Type B pancreatic cell (in vitro differentiated cells): ENCODE data around the gene ATP5F1B. TPM values are rescaled to one million over a fixed set of nuclear protein-coding genes. Genes with fewer than 3 reads are reported as not detected.
A peak's percentile ranks its signal among the peaks of the same experiment; 100 is the strongest.

ENCODE experiments used
- DNase-seq: peaks from one replicate; pipeline ENCODE4 v3.0.0; 2021; ENCODE audit warnings: mixed read lengths; ENCODE audit not compliant: unreplicated experiment; ENCODE audit errors: extremely low spot score
- H3K27ac Mint-ChIP-seq: 2 replicates; pipeline ENCODE4 v1.8.0; 2021; ENCODE audit warnings: mild to moderate bottlenecking, mixed read lengths
- H3K27me3 Mint-ChIP-seq: 2 replicates; pipeline ENCODE4 v1.8.0; 2021; ENCODE audit warnings: mixed read lengths
- H3K36me3 Mint-ChIP-seq: 2 replicates; pipeline ENCODE4 v1.8.0; 2021; ENCODE audit warnings: mixed read lengths
- H3K4me1 Mint-ChIP-seq: one replicate; pipeline ENCODE4 v1.8.0; 2021; ENCODE audit warnings: mixed read lengths; ENCODE audit not compliant: unreplicated experiment
- H3K4me3 Mint-ChIP-seq: 2 replicates; pipeline ENCODE4 v1.8.0; 2021; ENCODE audit warnings: mild to moderate bottlenecking, mixed read lengths
- H3K9me3 Mint-ChIP-seq: 2 replicates; pipeline ENCODE4 v1.8.0; 2021; ENCODE audit warnings: mixed read lengths
- total RNA-seq: library from RNA; stranded (reverse); gene quantifications from 2 replicates; pipeline ENCODE4 v1.2.1, GENCODE V29; 2021; ENCODE audit warnings: low replicate concordance
- TF ChIP-seq, protein P1 (sequence below): fragments of 200-600 bp; sonication (generic); conservative IDR thresholded peaks from 2 replicates; pipeline ENCODE4 v1.5.0; 2021; ENCODE audit warnings: antibody characterized with exemption, mild to moderate bottlenecking

ATP5F1B gene
- total RNA-seq, 1 donor from 2014 or later = 692 TPM

DNA sequence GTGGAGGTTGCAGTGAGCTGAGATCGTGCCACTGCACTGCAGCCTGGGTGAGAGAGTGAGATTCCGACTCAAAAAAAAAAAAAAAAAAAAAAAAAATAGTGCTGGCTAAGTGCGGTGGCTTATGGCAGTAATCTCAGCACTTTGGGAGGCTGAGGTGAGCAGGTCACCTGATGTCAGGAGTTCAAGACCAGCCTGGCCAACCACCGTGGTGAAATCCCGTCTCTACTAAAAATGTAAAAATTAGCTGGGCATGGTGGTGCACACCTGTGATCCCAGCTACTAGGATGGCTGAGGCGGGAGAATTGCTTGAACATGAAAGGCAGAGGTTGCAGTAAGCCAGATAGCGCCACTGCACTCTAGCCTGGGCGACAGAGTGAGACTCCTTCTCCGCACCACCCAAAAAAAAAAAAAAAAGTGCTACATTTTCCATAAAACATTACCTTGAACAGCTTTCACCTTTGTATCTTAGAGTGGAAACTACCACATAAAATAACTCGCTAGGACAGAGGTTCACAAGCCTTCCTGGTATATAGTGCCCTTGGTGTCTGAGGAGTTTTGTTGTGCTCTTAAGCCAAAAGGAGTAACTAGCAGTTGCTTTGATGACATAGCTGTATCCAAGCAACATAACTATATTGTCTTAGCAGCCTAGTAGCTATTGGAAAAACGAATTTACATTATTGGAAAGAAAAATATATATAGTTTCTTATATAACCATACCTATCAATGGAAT, 31.2 kb upstream of the ATP5F1B start:
- DNase-seq = no peak
- TF ChIP-seq, protein P1, sequence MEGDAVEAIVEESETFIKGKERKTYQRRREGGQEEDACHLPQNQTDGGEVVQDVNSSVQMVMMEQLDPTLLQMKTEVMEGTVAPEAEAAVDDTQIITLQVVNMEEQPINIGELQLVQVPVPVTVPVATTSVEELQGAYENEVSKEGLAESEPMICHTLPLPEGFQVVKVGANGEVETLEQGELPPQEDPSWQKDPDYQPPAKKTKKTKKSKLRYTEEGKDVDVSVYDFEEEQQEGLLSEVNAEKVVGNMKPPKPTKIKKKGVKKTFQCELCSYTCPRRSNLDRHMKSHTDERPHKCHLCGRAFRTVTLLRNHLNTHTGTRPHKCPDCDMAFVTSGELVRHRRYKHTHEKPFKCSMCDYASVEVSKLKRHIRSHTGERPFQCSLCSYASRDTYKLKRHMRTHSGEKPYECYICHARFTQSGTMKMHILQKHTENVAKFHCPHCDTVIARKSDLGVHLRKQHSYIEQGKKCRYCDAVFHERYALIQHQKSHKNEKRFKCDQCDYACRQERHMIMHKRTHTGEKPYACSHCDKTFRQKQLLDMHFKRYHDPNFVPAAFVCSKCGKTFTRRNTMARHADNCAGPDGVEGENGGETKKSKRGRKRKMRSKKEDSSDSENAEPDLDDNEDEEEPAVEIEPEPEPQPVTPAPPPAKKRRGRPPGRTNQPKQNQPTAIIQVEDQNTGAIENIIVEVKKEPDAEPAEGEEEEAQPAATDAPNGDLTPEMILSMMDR = no peak
- Mint-ChIP-seq H3K9me3 (no peaks in the 10 kb centered on the region), H3K4me1 (peaks cover 4% of the 10 kb centered on the region), H3K27me3 (no peaks in the 10 kb centered on the region), H3K36me3 (peaks cover 20% of the 10 kb centered on the region), H3K4me3 (no peak overlapping the region), H3K27ac (no peak overlapping the region)

DNA sequence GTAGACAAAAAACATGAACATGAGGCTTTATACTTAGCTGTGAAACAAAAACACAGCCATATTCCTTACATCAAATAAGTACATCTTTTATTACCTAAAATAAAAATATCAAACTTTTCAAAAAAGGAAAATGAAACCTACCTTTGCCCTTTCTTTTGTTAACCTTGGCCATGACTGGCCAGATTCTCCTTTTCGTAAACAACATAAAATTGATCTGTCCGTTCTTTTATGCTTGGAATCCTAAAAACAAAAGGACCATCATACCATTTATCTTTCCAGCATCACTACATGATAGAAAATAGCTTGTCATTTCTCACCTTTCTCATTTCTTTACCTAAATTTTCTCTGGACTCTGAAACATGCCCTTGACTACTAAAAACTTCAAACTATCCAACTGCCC, 25.8 kb upstream of the ATP5F1B start:
- TF ChIP-seq, protein P1 = no peak

DNA sequence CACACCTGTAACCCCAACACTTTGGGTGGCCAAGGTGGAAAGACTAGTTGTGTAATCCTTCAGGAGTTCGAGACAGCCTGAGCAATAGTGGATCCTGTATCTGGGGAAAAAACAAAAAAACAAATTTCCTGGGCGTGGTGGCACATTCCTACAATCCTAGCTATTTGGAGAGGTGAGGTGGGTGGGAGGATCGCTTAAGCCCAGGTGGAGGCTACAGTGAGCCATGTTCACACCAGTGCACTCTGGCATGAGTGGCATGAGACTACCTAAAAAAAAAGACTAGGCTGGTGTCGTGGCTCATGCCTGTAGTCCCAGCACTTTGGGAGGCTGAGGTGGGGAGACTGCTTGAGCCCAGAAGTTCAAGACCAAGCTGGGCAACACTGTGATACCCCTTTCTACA, 25.1 kb upstream of the ATP5F1B start:
- Mint-ChIP-seq H3K27ac (peak overlapping the region; percentile 29), H3K36me3 (peaks cover 43% of the 10 kb centered on the region), H3K4me1 (no peaks in the 10 kb centered on the region), H3K27me3 (no peaks in the 10 kb centered on the region), H3K4me3 (no peak overlapping the region), H3K9me3 (no peaks in the 10 kb centered on the region)
- DNase-seq = no peak
- TF ChIP-seq, protein P1 = no peak

More for the DNA sequence above, 25.8 kb upstream of the ATP5F1B start:
- no peaks in the 10 kb centered on the region for H3K4me1 Mint-ChIP-seq
- H3K27ac Mint-ChIP-seq = no peak overlapping the region
- peaks cover 41% of the 10 kb centered on the region for H3K36me3 Mint-ChIP-seq
- no peaks in the 10 kb centered on the region for H3K27me3 Mint-ChIP-seq
- H3K9me3 Mint-ChIP-seq = no peaks in the 10 kb centered on the region
- H3K4me3 Mint-ChIP-seq = no peak overlapping the region
- DNase-seq = no peak

DNA sequence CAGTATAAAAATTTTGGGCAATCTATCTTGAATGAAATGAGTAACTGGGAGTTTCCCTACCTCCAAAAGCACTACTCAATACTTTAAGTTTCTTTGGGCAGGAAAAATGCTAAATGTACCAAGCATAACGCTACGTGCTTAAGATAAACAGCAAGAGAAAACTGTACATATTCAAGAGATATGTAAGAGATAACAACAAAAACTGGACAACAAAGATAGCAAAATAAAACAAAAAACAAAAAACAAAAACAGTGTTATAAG, 22.3 kb upstream of the ATP5F1B start:
- TF ChIP-seq, protein P1 = no peak
- H3K36me3 Mint-ChIP-seq = peaks cover 51% of the 10 kb centered on the region
- H3K4me1 Mint-ChIP-seq = no peaks in the 10 kb centered on the region
- no peak overlapping the region for H3K27ac Mint-ChIP-seq
- no peak for DNase-seq
- H3K4me3 Mint-ChIP-seq = no peak overlapping the region
- H3K9me3 Mint-ChIP-seq = no peaks in the 10 kb centered on the region
- no peaks in the 10 kb centered on the region for H3K27me3 Mint-ChIP-seq

DNA sequence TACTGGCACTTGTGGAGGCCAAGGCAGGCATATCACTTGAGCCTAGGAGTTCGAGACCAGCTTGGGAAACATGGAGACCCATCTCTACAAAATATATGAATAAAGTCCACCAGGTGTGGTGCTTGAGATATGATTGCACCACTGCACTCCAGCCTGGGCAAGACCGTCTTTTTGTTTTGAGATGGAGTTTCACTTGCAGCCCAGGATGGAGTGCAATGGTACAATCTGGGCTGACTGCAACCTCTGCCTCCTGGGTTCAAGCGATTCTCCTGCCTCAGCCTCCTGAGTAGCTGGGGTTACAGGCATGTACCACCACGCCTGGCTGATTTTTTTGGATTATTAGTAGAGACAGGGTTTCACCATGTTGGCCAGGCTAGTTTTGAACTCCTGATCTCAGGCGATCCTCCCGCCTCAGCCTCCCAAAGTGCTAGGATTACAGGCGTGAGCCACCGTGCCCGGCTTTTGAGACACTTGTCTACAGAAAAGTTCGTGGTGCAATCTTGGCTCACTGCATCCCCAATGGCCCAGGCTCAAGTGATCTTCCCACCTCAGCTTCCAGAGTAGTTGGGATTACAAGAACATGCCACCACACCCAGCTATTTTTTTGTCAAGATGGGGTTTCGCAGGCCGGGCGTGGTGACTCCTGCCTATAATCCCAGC, 16.3 kb upstream of the ATP5F1B start:
- H3K27me3 Mint-ChIP-seq = no peaks in the 10 kb centered on the region
- peaks cover 27% of the 10 kb centered on the region for H3K36me3 Mint-ChIP-seq
- TF ChIP-seq, protein P1 = no peak
- H3K4me3 Mint-ChIP-seq = no peak overlapping the region
- no peak overlapping the region for H3K27ac Mint-ChIP-seq
- H3K4me1 Mint-ChIP-seq = no peaks in the 10 kb centered on the region
- no peaks in the 10 kb centered on the region for H3K9me3 Mint-ChIP-seq
- no peak for DNase-seq
